GM12873 (cell line): Measurements from ENCODE around the gene SLC25A47.

Experiments used
- TF ChIP-seq, protein P1 (sequence below): IDR thresholded peaks from 2 replicates; pipeline ENCODE4 v1.5.1; 2012; ENCODE audit warnings: low read depth, mild to moderate bottlenecking, moderate library complexity, low read length, control low read depth; ENCODE audit not compliant: insufficient read depth; ENCODE audit errors: missing control alignments

SLC25A47 gene

DNA sequence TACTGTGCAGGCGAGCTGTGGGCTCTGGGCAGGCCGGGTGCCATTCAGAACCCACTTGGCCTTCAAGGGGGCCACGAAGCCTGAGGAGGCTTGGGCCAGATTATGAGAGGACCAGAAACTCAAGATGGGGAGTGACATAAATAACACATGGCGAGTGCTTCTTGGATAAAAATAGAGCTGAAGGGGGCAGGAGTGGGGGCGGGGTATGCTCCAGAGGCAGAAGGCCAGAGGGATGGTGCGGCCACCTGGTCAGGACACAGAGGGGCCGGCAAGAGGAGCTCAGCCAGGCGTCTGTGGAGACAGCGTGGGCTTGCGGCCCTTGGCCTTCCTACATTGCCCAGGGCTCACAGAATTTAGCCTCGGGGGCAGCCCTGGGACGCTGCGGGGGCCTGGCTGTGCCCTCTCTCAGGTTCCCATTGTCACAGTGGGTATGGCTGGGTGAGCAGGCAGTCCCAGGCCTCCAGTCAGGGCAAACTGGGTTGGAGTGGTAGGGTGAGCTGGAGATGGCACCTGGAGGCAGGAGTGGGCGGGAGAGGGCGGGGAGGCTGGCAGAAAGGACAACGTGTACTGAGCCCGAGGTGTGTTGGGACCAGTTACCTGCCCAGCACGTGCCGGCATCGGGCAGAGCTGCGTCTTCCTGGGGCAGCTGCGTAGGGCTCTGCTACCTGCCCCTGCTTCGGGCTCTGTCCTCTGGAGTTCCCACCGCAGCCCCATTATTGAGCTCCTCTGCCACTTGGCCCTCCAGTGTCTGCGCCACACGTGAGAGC lies 9.5 kb upstream of the SLC25A47 start:
- TF ChIP-seq, protein P1, sequence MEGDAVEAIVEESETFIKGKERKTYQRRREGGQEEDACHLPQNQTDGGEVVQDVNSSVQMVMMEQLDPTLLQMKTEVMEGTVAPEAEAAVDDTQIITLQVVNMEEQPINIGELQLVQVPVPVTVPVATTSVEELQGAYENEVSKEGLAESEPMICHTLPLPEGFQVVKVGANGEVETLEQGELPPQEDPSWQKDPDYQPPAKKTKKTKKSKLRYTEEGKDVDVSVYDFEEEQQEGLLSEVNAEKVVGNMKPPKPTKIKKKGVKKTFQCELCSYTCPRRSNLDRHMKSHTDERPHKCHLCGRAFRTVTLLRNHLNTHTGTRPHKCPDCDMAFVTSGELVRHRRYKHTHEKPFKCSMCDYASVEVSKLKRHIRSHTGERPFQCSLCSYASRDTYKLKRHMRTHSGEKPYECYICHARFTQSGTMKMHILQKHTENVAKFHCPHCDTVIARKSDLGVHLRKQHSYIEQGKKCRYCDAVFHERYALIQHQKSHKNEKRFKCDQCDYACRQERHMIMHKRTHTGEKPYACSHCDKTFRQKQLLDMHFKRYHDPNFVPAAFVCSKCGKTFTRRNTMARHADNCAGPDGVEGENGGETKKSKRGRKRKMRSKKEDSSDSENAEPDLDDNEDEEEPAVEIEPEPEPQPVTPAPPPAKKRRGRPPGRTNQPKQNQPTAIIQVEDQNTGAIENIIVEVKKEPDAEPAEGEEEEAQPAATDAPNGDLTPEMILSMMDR, result no peak

DNA sequence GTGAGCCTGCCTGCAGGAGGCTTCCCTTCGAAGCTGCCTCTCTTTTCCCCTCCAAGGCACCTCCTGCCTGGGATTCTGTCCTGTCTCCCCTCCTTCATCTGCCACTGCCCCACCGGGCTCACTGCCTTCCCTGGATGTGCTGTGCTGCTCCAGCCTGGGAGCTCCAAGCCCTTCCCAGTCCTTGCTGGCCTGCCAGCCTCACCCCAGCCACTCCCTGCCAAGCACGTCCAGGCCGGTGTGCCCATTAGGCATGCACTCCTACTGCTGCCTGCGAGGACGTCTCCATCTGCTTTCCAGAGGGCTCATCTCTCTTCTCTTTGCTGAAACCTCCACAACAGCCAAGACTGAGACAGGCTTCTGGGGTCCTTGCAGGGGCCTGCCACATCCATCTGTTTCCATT lies 8.4 kb upstream of the SLC25A47 start:
- TF ChIP-seq, protein P1, result no peak

GRCh38 chr14:100317389-100317788 lies 5.8 kb upstream of the SLC25A47 start:
- TF ChIP-seq, protein P1, result no peak

GRCh38 chr14:100317912-100318808 lies 5.0 kb upstream of the SLC25A47 start:
- TF ChIP-seq, protein P1, result peak; percentile 80

GRCh38 chr14:100320157-100320856 lies 2.8 kb upstream of the SLC25A47 start:
- TF ChIP-seq, protein P1, result no peak

DNA sequence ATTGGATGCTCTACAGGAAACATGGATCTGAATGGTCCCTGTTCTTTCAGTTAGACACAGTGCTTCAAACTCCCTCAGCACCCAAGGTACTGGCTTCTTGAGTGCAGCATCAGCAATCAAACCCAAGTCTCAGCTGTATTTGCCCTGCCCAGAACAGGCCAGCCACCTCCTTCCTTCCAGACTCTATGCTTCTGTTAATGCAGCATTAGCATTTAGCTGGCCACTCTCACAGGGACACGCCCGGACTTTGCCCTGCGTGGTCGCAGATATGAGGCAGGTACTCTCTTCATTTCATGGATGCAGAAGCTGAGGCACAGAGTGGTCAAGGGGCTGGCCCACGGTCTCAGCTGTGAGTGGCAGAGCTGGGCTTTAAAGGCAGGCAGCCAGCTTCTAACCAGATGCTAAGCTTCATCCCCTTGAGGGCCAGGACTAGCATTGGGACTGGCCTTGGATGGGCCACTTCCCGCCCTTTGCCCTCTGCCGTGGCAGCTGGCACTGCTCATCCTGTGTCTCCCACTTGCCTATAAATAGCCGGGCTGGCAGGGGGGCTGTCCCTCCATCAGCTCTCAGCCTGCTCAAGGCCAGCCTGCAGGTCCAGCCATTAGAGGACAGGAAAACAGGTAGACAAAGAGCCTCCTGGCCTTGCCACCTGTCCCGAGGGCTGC lies 1.5 kb upstream of the SLC25A47 start:
- TF ChIP-seq, protein P1, result no peak
